ENCODE data around the gene CRB3.

The CRB3 gene

GRCh38 chr19:6439743-6440142 is 24.3 kb upstream of the CRB3 start:
- Histone ChIP-seq H3K9me3 (ENCODE audit: control insufficient read depth in 2 of 2, low read length in 2 of 2) (no peaks in the 10 kb centered on the region), H3K27me3 (ENCODE audit: control insufficient read depth in 1 of 2, insufficient read depth in 2 of 2, low read length in 2 of 2) (no peaks in the 10 kb centered on the region), H3K9ac (ENCODE audit: low read length in 2 of 2) (no peak overlapping the region), H3K4me1 (ENCODE audit: control insufficient read depth, insufficient read depth, low read length) (no peaks in the 10 kb centered on the region), H3K27ac (ENCODE audit: low read length) (no peak overlapping the region), H3K36me3 (ENCODE audit: control insufficient read depth in 2 of 2, insufficient read depth in 2 of 2, low read length in 2 of 2) (no peaks in the 10 kb centered on the region), H3K4me3 (ENCODE audit: low read length in 2 of 2) (no peak overlapping the region)

- Histone ChIP-seq H3K4me1 (ENCODE audit: control insufficient read depth, insufficient read depth, low read length) (no peaks in the 10 kb centered on the region), H3K9ac (ENCODE audit: low read length in 2 of 2) (no peak overlapping the region), H3K27me3 (ENCODE audit: control insufficient read depth in 1 of 2, insufficient read depth in 2 of 2, low read length in 2 of 2) (no peaks in the 10 kb centered on the region), H3K27ac (ENCODE audit: low read length) (no peak overlapping the region), H3K36me3 (ENCODE audit: control insufficient read depth in 2 of 2, insufficient read depth in 2 of 2, low read length in 2 of 2) (peaks cover 4% of the 10 kb centered on the region in 2 donors), H3K9me3 (ENCODE audit: control insufficient read depth in 2 of 2, low read length in 2 of 2) (peaks cover 0 to 5% of the 10 kb centered on the region in 2 donors), H3K4me3 (ENCODE audit: low read length in 2 of 2) (no peak overlapping the region)
Observed at GRCh38 chr19:6440905-6441304, 23.2 kb upstream of the CRB3 start.

GRCh38 chr19:6442087-6442688 is 21.9 kb upstream of the CRB3 start:
- Histone ChIP-seq H3K27me3 (ENCODE audit: control insufficient read depth in 1 of 2, insufficient read depth in 2 of 2, low read length in 2 of 2) (no peaks in the 10 kb centered on the region), H3K9me3 (ENCODE audit: control insufficient read depth in 2 of 2, low read length in 2 of 2) (peaks cover 2 to 5% of the 10 kb centered on the region in 2 donors), H3K27ac (ENCODE audit: low read length) (no peak overlapping the region), H3K4me3 (ENCODE audit: low read length in 2 of 2) (no peak overlapping the region), H3K9ac (ENCODE audit: low read length in 2 of 2) (no peak overlapping the region), H3K4me1 (ENCODE audit: control insufficient read depth, insufficient read depth, low read length) (no peaks in the 10 kb centered on the region), H3K36me3 (ENCODE audit: control insufficient read depth in 2 of 2, insufficient read depth in 2 of 2, low read length in 2 of 2) (peaks cover 12 to 13% of the 10 kb centered on the region in 2 donors)

GRCh38 chr19:6443986-6444385 is 20.1 kb upstream of the CRB3 start:
- H3K27ac ChIP-seq (ENCODE audit: low read length), result no peak overlapping the region
- no peak overlapping the region for H3K4me3 ChIP-seq (ENCODE audit: low read length in 2 of 2)
- peaks cover 12 to 13% of the 10 kb centered on the region in 2 donors for H3K36me3 ChIP-seq (ENCODE audit: control insufficient read depth in 2 of 2, insufficient read depth in 2 of 2, low read length in 2 of 2)
- H3K4me1 ChIP-seq (ENCODE audit: control insufficient read depth, insufficient read depth, low read length), result no peaks in the 10 kb centered on the region
- H3K9ac ChIP-seq (ENCODE audit: low read length in 2 of 2), result no peak overlapping the region
- H3K9me3 ChIP-seq (ENCODE audit: control insufficient read depth in 2 of 2, low read length in 2 of 2), result peaks cover 2 to 5% of the 10 kb centered on the region in 2 donors
- H3K27me3 ChIP-seq (ENCODE audit: control insufficient read depth in 1 of 2, insufficient read depth in 2 of 2, low read length in 2 of 2), result no peaks in the 10 kb centered on the region

- Histone ChIP-seq H3K27ac (ENCODE audit: low read length) (no peak overlapping the region), H3K27me3 (ENCODE audit: control insufficient read depth in 1 of 2, insufficient read depth in 2 of 2, low read length in 2 of 2) (no peaks in the 10 kb centered on the region), H3K36me3 (ENCODE audit: control insufficient read depth in 2 of 2, insufficient read depth in 2 of 2, low read length in 2 of 2) (peaks cover 16 to 20% of the 10 kb centered on the region in 2 donors), H3K4me3 (ENCODE audit: low read length in 2 of 2) (no peak overlapping the region), H3K4me1 (ENCODE audit: control insufficient read depth, insufficient read depth, low read length) (no peaks in the 10 kb centered on the region), H3K9ac (ENCODE audit: low read length in 2 of 2) (no peak overlapping the region), H3K9me3 (ENCODE audit: control insufficient read depth in 2 of 2, low read length in 2 of 2) (peaks cover 2 to 5% of the 10 kb centered on the region in 2 donors)
Observed at GRCh38 chr19:6446452-6446851, 17.6 kb upstream of the CRB3 start.

- peaks cover 28 to 31% of the 10 kb centered on the region in 2 donors for H3K36me3 ChIP-seq (ENCODE audit: control insufficient read depth in 2 of 2, insufficient read depth in 2 of 2, low read length in 2 of 2)
- H3K4me1 ChIP-seq (ENCODE audit: control insufficient read depth, insufficient read depth, low read length), result no peaks in the 10 kb centered on the region
Observed at GRCh38 chr19:6448045-6448444, 16.0 kb upstream of the CRB3 start.

GRCh38 chr19:6450166-6450565 is 13.9 kb upstream of the CRB3 start:
- peaks cover 2 to 16% of the 10 kb centered on the region in 2 donors for H3K9me3 ChIP-seq (ENCODE audit: control insufficient read depth in 2 of 2, low read length in 2 of 2)
- H3K4me3 ChIP-seq (ENCODE audit: low read length in 2 of 2), result no peak overlapping the region
- peaks cover 49 to 51% of the 10 kb centered on the region in 2 donors for H3K36me3 ChIP-seq (ENCODE audit: control insufficient read depth in 2 of 2, insufficient read depth in 2 of 2, low read length in 2 of 2)
- H3K27me3 ChIP-seq (ENCODE audit: control insufficient read depth in 1 of 2, insufficient read depth in 2 of 2, low read length in 2 of 2), result no peaks in the 10 kb centered on the region
- no peak overlapping the region for H3K27ac ChIP-seq (ENCODE audit: low read length)
- H3K9ac ChIP-seq (ENCODE audit: low read length in 2 of 2), result no peak overlapping the region
- no peaks in the 10 kb centered on the region for H3K4me1 ChIP-seq (ENCODE audit: control insufficient read depth, insufficient read depth, low read length)

More at GRCh38 chr19:6448045-6448444, 16.0 kb upstream of the CRB3 start:
- H3K27me3 ChIP-seq (ENCODE audit: control insufficient read depth in 1 of 2, insufficient read depth in 2 of 2, low read length in 2 of 2), result no peaks in the 10 kb centered on the region
- no peak overlapping the region for H3K27ac ChIP-seq (ENCODE audit: low read length)
- no peak overlapping the region for H3K9ac ChIP-seq (ENCODE audit: low read length in 2 of 2)
- H3K9me3 ChIP-seq (ENCODE audit: control insufficient read depth in 2 of 2, low read length in 2 of 2), result peaks cover 2 to 5% of the 10 kb centered on the region in 2 donors
- no peak overlapping the region for H3K4me3 ChIP-seq (ENCODE audit: low read length in 2 of 2)

GRCh38 chr19:6451583-6452222 is 12.4 kb upstream of the CRB3 start:
- Histone ChIP-seq H3K9ac (ENCODE audit: low read length in 2 of 2) (no peak overlapping the region), H3K4me1 (ENCODE audit: control insufficient read depth, insufficient read depth, low read length) (no peaks in the 10 kb centered on the region), H3K27ac (ENCODE audit: low read length) (no peak overlapping the region), H3K9me3 (ENCODE audit: control insufficient read depth in 2 of 2, low read length in 2 of 2) (peaks cover 0 to 11% of the 10 kb centered on the region in 2 donors), H3K36me3 (ENCODE audit: control insufficient read depth in 2 of 2, insufficient read depth in 2 of 2, low read length in 2 of 2) (peaks cover 49 to 51% of the 10 kb centered on the region in 2 donors), H3K27me3 (ENCODE audit: control insufficient read depth in 1 of 2, insufficient read depth in 2 of 2, low read length in 2 of 2) (no peaks in the 10 kb centered on the region), H3K4me3 (ENCODE audit: low read length in 2 of 2) (no peak overlapping the region)

- H3K9me3 ChIP-seq (ENCODE audit: control insufficient read depth in 2 of 2, low read length in 2 of 2), result peaks cover 0 to 11% of the 10 kb centered on the region in 2 donors
- no peaks in the 10 kb centered on the region for H3K4me1 ChIP-seq (ENCODE audit: control insufficient read depth, insufficient read depth, low read length)
- H3K4me3 ChIP-seq (ENCODE audit: low read length in 2 of 2), result no peak overlapping the region
- H3K27ac ChIP-seq (ENCODE audit: low read length), result no peak overlapping the region
- no peaks in the 10 kb centered on the region for H3K27me3 ChIP-seq (ENCODE audit: control insufficient read depth in 1 of 2, insufficient read depth in 2 of 2, low read length in 2 of 2)
- H3K9ac ChIP-seq (ENCODE audit: low read length in 2 of 2), result no peak overlapping the region
- H3K36me3 ChIP-seq (ENCODE audit: control insufficient read depth in 2 of 2, insufficient read depth in 2 of 2, low read length in 2 of 2), result peaks cover 46 to 47% of the 10 kb centered on the region in 2 donors
Observed at GRCh38 chr19:6452223-6452614, 11.9 kb upstream of the CRB3 start.

- no peak overlapping the region for H3K27ac ChIP-seq (ENCODE audit: low read length)
- no peaks in the 10 kb centered on the region for H3K27me3 ChIP-seq (ENCODE audit: control insufficient read depth in 1 of 2, insufficient read depth in 2 of 2, low read length in 2 of 2)
- H3K9ac ChIP-seq (ENCODE audit: low read length in 2 of 2), result no peak overlapping the region
- H3K4me1 ChIP-seq (ENCODE audit: control insufficient read depth, insufficient read depth, low read length), result peaks cover under 1% of the 10 kb centered on the region
- H3K4me3 ChIP-seq (ENCODE audit: low read length in 2 of 2), result no peak overlapping the region
- peaks cover 46 to 47% of the 10 kb centered on the region in 2 donors for H3K36me3 ChIP-seq (ENCODE audit: control insufficient read depth in 2 of 2, insufficient read depth in 2 of 2, low read length in 2 of 2)
- H3K9me3 ChIP-seq (ENCODE audit: control insufficient read depth in 2 of 2, low read length in 2 of 2), result peaks cover 0 to 11% of the 10 kb centered on the region in 2 donors
Observed at GRCh38 chr19:6452899-6453298, 11.2 kb upstream of the CRB3 start.

GRCh38 chr19:6453951-6454565 is 10.0 kb upstream of the CRB3 start:
- Histone ChIP-seq H3K9ac (ENCODE audit: low read length in 2 of 2) (no peak overlapping the region), H3K36me3 (ENCODE audit: control insufficient read depth in 2 of 2, insufficient read depth in 2 of 2, low read length in 2 of 2) (peaks cover 46 to 47% of the 10 kb centered on the region in 2 donors), H3K27ac (ENCODE audit: low read length) (no peak overlapping the region), H3K9me3 (ENCODE audit: control insufficient read depth in 2 of 2, low read length in 2 of 2) (peaks cover 0 to 11% of the 10 kb centered on the region in 2 donors), H3K27me3 (ENCODE audit: control insufficient read depth in 1 of 2, insufficient read depth in 2 of 2, low read length in 2 of 2) (no peaks in the 10 kb centered on the region), H3K4me1 (ENCODE audit: control insufficient read depth, insufficient read depth, low read length) (peaks cover 12% of the 10 kb centered on the region), H3K4me3 (ENCODE audit: low read length in 2 of 2) (no peak overlapping the region)

All from stomach smooth muscle (tissue), 2 donors.